NCI-H1092 treated with DMSO at 0.1 percent for 48 hours (cell line): ENCODE data around the gene HEXIM1.

Source experiments
- DNase-seq: peaks from one replicate; lab custom pipeline; 2025; lab: John Stamatoyannopoulos, UW

HEXIM1 gene

GRCh38 chr17:45148183-45149036 is at the start of gene HEXIM1:
Gene HEXIM1 (plus strand): TSS chr17:45148475. CDS start chr17:45149191, 716 bp downstream.
- DNase-seq = peak; percentile 99

GRCh38 chr17:45098869-45099616 is 49.2 kb upstream of the HEXIM1 start:
- peak; percentile 59 for DNase-seq

- no peak for DNase-seq
Observed at GRCh38 chr17:45101546-45101882, 46.8 kb upstream of the HEXIM1 start.

- DNase-seq = no peak
Observed at GRCh38 chr17:45101883-45102811, 46.1 kb upstream of the HEXIM1 start.

GRCh38 chr17:45102856-45103255 is 45.4 kb upstream of the HEXIM1 start:
- DNase-seq = no peak

- no peak for DNase-seq
Observed at GRCh38 chr17:45103269-45103795, 44.9 kb upstream of the HEXIM1 start.

GRCh38 chr17:45104029-45104428 is 44.2 kb upstream of the HEXIM1 start:
- DNase-seq = no peak

- DNase-seq = no peak
Observed at GRCh38 chr17:45104497-45104896, 43.8 kb upstream of the HEXIM1 start.

- no peak for DNase-seq
Observed at GRCh38 chr17:45104907-45105624, 43.2 kb upstream of the HEXIM1 start.

- DNase-seq = no peak
Observed at GRCh38 chr17:45106096-45106495, 42.2 kb upstream of the HEXIM1 start.

GRCh38 chr17:45106582-45106981 is 41.7 kb upstream of the HEXIM1 start:
- DNase-seq = no peak

- no peak for DNase-seq
Observed at GRCh38 chr17:45107293-45108010, 40.8 kb upstream of the HEXIM1 start.

- no peak for DNase-seq
Observed at GRCh38 chr17:45108051-45108450, 40.2 kb upstream of the HEXIM1 start.

GRCh38 chr17:45108595-45109521 is 39.4 kb upstream of the HEXIM1 start:
- DNase-seq = no peak

GRCh38 chr17:45110676-45111611 is 37.3 kb upstream of the HEXIM1 start:
- DNase-seq = no peak

GRCh38 chr17:45111850-45112249 is 36.4 kb upstream of the HEXIM1 start:
- no peak for DNase-seq

GRCh38 chr17:45112559-45113423 is 35.5 kb upstream of the HEXIM1 start:
- DNase-seq = no peak

GRCh38 chr17:45113424-45113754 is 34.9 kb upstream of the HEXIM1 start:
- DNase-seq = no peak
